SJCRH30 (cell line): ENCODE results near the gene ARHGAP44. TPM values are rescaled to one million over a fixed set of nuclear protein-coding genes. Genes with fewer than 3 reads are reported as not detected.

Experiments
- DNase-seq, 2 experiments: peaks; one replicate each; pipeline ENCODE4 v3.0.0-alpha.2; 2015 to 2020
- H3K27ac ChIP-seq: fragments of 250-450 bp; sonication (Bioruptor Pico); 2 replicates; pipeline ENCODE4 v1.5.1; 2020; ENCODE audit warnings: mild to moderate bottlenecking, moderate library complexity
- H3K27me3 ChIP-seq: fragments of 250-450 bp; sonication (Bioruptor Pico); 2 replicates; pipeline ENCODE4 v1.5.1; 2020; ENCODE audit warnings: mild to moderate bottlenecking, moderate library complexity
- H3K36me3 ChIP-seq: fragments of 250-450 bp; sonication (Bioruptor Pico); 2 replicates; pipeline ENCODE4 v1.5.1; 2020; ENCODE audit warnings: mild to moderate bottlenecking, moderate library complexity
- H3K4me1 ChIP-seq: fragments of 250-450 bp; sonication (Bioruptor Pico); 2 replicates; pipeline ENCODE4 v1.5.1; 2020; ENCODE audit warnings: mild to moderate bottlenecking, moderate library complexity
- H3K4me3 ChIP-seq: fragments of 250-450 bp; sonication (Bioruptor Pico); 2 replicates; pipeline ENCODE4 v1.5.1; 2020; ENCODE audit warnings: mild to moderate bottlenecking, moderate library complexity
- H3K9me3 ChIP-seq: fragments of 250-450 bp; sonication (Bioruptor Pico); replicated peaks from 2 replicates; pipeline ENCODE4 v1.5.1; 2020; ENCODE audit warnings: mild to moderate bottlenecking, moderate library complexity
- total RNA-seq: library from RNA; depleted of rRNA; stranded (reverse); fragments of >200 nt; shearing (Covaris generic); gene quantifications from 2 replicates; pipeline ENCODE4 v1.2.3, GENCODE V29; 2014

The ARHGAP44 gene
- total RNA-seq, 1 experiment from 2014 or later = 1.6 TPM

DNA sequence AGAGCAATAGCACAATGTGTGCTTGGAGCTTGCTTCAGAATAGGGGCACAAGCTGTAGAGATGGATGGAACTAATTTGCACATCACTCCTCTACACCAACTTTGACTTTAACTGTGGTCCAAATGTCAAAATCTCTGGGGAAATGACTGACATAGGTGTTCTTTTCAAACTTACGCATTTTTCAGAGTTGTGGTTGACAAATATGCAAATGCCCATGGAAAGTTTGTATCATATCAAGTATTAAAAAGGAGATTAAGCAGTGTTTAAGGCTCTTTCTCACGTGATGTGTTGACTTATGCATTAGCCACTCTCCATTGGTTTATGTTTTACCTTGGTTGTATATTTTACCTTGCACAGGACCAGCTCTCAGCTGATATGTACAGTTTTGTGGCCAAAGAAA, 151.4 kb downstream of the ARHGAP44 start:
- no peaks in the 10 kb centered on the region for H3K36me3 ChIP-seq
- peaks cover 15% of the 10 kb centered on the region; the same call in 1 of the 2 replicates for H3K27me3 ChIP-seq
- no peak for DNase-seq
- H3K4me3 ChIP-seq = no peak overlapping the region
- H3K4me1 ChIP-seq = no peaks in the 10 kb centered on the region
- no peak overlapping the region for H3K27ac ChIP-seq
- 0 out of 2 replicates have a peak, but pooled peaks cover 3% of the 10 kb centered on the region for H3K9me3 ChIP-seq

- no peak overlapping the region for H3K27ac ChIP-seq
- DNase-seq = no peak
- no peaks in the 10 kb centered on the region for H3K9me3 ChIP-seq
- H3K4me3 ChIP-seq = no peak overlapping the region
- H3K4me1 ChIP-seq = no peaks in the 10 kb centered on the region
- H3K27me3 ChIP-seq = peaks cover 10% of the 10 kb centered on the region; the same call in 1 of the 2 replicates
- no peaks in the 10 kb centered on the region for H3K36me3 ChIP-seq
These were observed 157.7 kb downstream of the ARHGAP44 start for GRCh38 chr17:12947047-12947446.

- Histone ChIP-seq H3K4me1 (no peaks in the 10 kb centered on the region), H3K36me3 (no peaks in the 10 kb centered on the region), H3K27me3 (no peaks in the 10 kb centered on the region; the same call in 1 of the 2 replicates), H3K4me3 (no peak overlapping the region), H3K9me3 (no peaks in the 10 kb centered on the region), H3K27ac (no peak overlapping the region)
- no peak for DNase-seq
These were observed 162.7 kb downstream of the ARHGAP44 start for GRCh38 chr17:12952012-12952411.

GRCh38 chr17:12953156-12953555, 163.9 kb downstream of the ARHGAP44 start:
- DNase-seq = no peak
- H3K36me3 ChIP-seq = no peaks in the 10 kb centered on the region
- H3K27ac ChIP-seq = no peak overlapping the region
- peaks cover 7% of the 10 kb centered on the region; the same call in 1 of the 2 replicates for H3K9me3 ChIP-seq
- no peaks in the 10 kb centered on the region for H3K4me1 ChIP-seq
- H3K27me3 ChIP-seq = no peaks in the 10 kb centered on the region; the same call in 1 of the 2 replicates
- no peak overlapping the region for H3K4me3 ChIP-seq

DNA sequence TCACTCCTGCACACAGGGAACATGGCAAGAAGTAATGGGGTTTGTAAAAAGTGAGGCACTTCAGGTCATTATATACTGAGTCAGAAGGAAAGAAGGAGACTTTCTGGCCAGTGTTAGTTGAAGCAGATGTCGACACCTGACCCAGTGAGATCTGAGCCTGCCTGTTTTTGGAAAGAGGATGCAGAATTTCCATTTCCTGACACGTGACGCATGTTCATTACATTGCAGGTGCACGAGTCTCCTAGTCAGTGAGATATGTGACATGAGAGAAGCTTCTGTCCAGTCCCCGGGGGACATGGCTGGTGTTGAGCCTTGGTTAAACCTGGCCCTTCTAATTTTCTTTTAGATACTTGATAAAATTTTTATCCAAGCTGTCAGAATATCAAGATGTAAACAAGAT, 166.2 kb downstream of the ARHGAP44 start:
- no peak overlapping the region for H3K27ac ChIP-seq
- DNase-seq = no peak
- no peaks in the 10 kb centered on the region for H3K4me1 ChIP-seq
- H3K27me3 ChIP-seq = no peaks in the 10 kb centered on the region
- H3K4me3 ChIP-seq = no peak overlapping the region
- H3K9me3 ChIP-seq = peaks cover 9% of the 10 kb centered on the region; the same call in 1 of the 2 replicates
- no peaks in the 10 kb centered on the region for H3K36me3 ChIP-seq

DNA sequence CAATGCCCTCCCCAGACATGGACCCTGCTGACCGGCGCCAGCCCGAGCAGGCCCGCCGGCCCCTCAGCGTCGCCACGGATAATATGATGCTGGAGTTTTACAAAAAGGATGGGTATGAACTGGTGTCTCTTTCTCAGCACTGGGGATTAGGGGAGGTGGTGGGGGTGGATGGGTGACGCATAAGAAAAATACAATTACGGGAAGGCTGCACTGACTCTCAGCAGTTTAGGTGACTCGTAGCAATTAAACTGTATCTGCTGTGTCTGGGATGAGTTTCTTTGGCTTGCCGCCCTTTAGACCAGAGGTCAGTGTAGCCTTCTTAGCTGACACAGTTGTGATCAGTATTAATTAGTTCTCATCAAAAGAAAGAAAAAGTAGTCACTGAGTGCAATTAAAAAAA, 169.5 kb downstream of the ARHGAP44 start:
- DNase-seq = no peak
- no peaks in the 10 kb centered on the region for H3K36me3 ChIP-seq
- 0 out of 2 replicates have a peak, but pooled peaks cover 7% of the 10 kb centered on the region for H3K27me3 ChIP-seq
- no peak overlapping the region for H3K27ac ChIP-seq
- no peak overlapping the region for H3K4me3 ChIP-seq
- H3K9me3 ChIP-seq = peaks cover 9% of the 10 kb centered on the region; the same call in 1 of the 2 replicates
- no peaks in the 10 kb centered on the region for H3K4me1 ChIP-seq

DNA sequence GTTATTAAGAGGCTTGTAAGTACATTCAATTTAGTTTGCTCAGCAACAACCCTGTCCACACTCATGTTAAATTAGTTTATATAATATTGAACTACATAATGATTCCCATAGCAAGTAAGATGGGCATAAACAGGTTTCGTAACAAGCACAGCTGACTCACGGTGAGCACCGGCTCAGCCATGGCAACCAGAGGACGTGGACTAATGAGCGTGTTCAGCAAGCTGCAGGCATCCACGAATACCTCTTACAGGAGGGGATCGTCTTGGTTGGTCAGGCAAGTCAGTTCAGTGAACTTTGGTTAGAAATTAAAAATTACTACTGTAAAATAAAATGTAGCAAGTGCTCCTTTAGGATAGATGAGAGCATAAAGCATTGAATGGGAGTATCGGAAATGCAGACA, 170.1 kb downstream of the ARHGAP44 start:
- DNase-seq = no peak
- no peak overlapping the region for H3K4me3 ChIP-seq
- H3K27ac ChIP-seq = no peak overlapping the region
- peaks cover 9% of the 10 kb centered on the region; the same call in 1 of the 2 replicates for H3K9me3 ChIP-seq
- no peaks in the 10 kb centered on the region for H3K4me1 ChIP-seq
- peaks cover 7% of the 10 kb centered on the region; the same call in 1 of the 2 replicates for H3K27me3 ChIP-seq
- no peaks in the 10 kb centered on the region for H3K36me3 ChIP-seq

GRCh38 chr17:12961655-12962054, 172.4 kb downstream of the ARHGAP44 start:
- no peak for DNase-seq
- H3K9me3 ChIP-seq = peaks cover 9% of the 10 kb centered on the region; the same call in 1 of the 2 replicates
- no peaks in the 10 kb centered on the region for H3K36me3 ChIP-seq
- peaks cover 19% of the 10 kb centered on the region; the same call in 1 of the 2 replicates for H3K27me3 ChIP-seq
- no peak overlapping the region for H3K27ac ChIP-seq
- no peak overlapping the region for H3K4me3 ChIP-seq
- no peaks in the 10 kb centered on the region for H3K4me1 ChIP-seq

DNA sequence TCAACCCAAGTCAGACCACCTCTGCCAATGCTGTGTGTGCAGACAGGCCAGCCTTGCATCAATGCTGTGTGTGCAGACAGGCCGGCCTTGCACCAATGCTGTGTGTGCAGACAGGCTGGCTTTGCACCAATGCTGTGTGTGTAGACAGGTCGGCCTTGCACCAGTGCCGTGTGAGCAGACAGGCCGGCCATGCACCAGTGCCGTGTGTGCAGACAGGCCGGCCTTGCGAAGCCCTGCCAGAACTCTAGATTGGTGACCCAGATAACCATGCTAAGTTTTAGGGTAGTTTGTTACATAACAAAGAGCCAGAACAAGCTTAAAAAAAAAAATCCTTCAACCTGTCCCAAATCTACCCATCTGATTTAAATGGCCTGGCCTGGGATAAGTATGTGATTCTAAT, 174.2 kb downstream of the ARHGAP44 start:
- Histone ChIP-seq H3K9me3 (no peaks in the 10 kb centered on the region), H3K4me1 (no peaks in the 10 kb centered on the region)

DNA sequence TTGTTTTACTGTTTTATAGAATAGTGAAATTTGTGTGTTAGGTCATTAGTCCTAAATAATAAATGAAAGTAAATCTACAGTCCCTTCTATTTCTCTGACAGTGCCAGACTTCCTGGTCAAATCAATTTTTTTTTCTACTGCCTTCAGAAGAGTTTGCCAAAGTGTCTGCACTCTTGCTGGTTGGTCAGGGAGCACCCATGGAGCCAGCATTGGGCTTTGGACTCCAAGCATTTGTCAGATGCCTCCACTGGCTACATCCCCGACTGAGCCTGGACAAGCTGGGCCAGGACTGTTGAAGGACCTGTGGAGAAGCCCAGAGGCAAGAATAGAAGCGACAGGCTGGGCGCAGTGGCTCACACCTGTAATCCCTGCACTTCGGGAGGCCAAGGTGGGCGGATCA, 174.9 kb downstream of the ARHGAP44 start:
- Histone ChIP-seq H3K9me3 (no peaks in the 10 kb centered on the region), H3K36me3 (no peaks in the 10 kb centered on the region), H3K27ac (no peak overlapping the region), H3K4me1 (no peaks in the 10 kb centered on the region), H3K4me3 (no peak overlapping the region), H3K27me3 (peaks cover 30% of the 10 kb centered on the region; the same call in 1 of the 2 replicates)
- no peak for DNase-seq

More for the DNA sequence above, 174.2 kb downstream of the ARHGAP44 start:
- no peak overlapping the region for H3K4me3 ChIP-seq
- no peak overlapping the region for H3K27ac ChIP-seq
- H3K36me3 ChIP-seq = no peaks in the 10 kb centered on the region
- H3K27me3 ChIP-seq = peaks cover 30% of the 10 kb centered on the region; the same call in 1 of the 2 replicates
- DNase-seq = no peak

- Histone ChIP-seq H3K4me1 (no peaks in the 10 kb centered on the region), H3K4me3 (no peak overlapping the region), H3K36me3 (no peaks in the 10 kb centered on the region), H3K27ac (no peak overlapping the region), H3K9me3 (no peaks in the 10 kb centered on the region), H3K27me3 (peaks cover 30% of the 10 kb centered on the region; the same call in 1 of the 2 replicates)
- no peak for DNase-seq
These were observed 175.5 kb downstream of the ARHGAP44 start for GRCh38 chr17:12964840-12965239.

GRCh38 chr17:12965988-12966387, 176.7 kb downstream of the ARHGAP44 start:
- no peaks in the 10 kb centered on the region for H3K9me3 ChIP-seq
- no peak overlapping the region for H3K27ac ChIP-seq
- no peak for DNase-seq
- H3K4me1 ChIP-seq = no peaks in the 10 kb centered on the region
- no peaks in the 10 kb centered on the region for H3K36me3 ChIP-seq
- H3K27me3 ChIP-seq = peaks cover 31% of the 10 kb centered on the region; the same call in 1 of the 2 replicates
- no peak overlapping the region for H3K4me3 ChIP-seq

DNA sequence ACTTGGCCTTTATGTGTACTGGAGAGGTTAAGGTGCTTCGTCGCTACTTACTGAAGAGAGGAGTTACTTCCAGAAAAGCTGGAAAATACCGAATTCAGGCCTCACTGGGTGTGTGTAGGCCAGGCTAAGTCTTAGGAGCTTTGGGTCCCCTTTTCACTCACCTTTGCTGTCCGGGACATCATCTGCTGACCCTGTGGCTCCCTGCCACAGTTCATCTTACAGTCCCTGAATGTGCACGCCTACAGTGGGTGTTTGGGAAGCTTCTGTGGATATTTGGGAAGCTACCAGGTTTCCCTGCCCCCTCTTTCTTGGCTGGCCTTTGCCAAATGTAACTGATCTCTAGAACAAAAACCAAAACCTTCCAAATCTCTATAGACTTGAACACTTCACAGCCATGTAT, 177.1 kb downstream of the ARHGAP44 start:
- Histone ChIP-seq H3K4me3 (no peak overlapping the region), H3K27ac (no peak overlapping the region), H3K4me1 (no peaks in the 10 kb centered on the region), H3K27me3 (peaks cover 35% of the 10 kb centered on the region; the same call in 1 of the 2 replicates), H3K9me3 (no peaks in the 10 kb centered on the region), H3K36me3 (no peaks in the 10 kb centered on the region)
- no peak for DNase-seq

- H3K27ac ChIP-seq = no peak overlapping the region
- no peaks in the 10 kb centered on the region for H3K9me3 ChIP-seq
- no peaks in the 10 kb centered on the region for H3K4me1 ChIP-seq
- H3K4me3 ChIP-seq = no peak overlapping the region
- H3K36me3 ChIP-seq = no peaks in the 10 kb centered on the region
- no peak for DNase-seq
- H3K27me3 ChIP-seq = peaks cover 40% of the 10 kb centered on the region; the same call in 1 of the 2 replicates
These were observed 178.7 kb downstream of the ARHGAP44 start for GRCh38 chr17:12967962-12968361.

DNA sequence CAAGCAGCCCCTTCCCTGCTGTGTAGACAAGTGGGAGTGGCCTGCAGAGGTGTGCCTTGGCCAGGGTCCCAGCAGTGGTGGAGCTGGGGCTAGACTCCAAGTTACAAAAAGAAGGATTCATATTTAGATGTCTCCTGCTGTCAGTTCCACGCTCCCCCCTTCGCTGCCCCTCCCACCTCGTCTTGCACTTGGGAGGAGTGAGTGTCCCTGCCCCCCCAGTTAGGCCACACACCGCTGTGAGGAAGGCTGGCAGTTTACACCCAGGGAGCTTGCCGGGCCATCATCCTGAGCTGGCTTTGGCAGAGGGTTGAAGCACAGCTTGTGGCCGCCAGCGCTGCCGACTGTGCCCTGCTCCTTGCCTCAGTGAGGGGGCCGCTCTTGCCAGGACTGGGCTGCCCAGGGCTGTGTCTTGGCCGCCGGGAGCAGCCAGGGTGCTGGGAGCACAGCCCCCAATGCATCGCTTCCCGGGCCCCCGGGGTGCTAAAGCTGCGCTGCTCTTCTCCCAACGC, 184.3 kb downstream of the ARHGAP44 start:
- no peak for DNase-seq
- Histone ChIP-seq H3K9me3 (no peaks in the 10 kb centered on the region), H3K36me3 (no peaks in the 10 kb centered on the region), H3K27ac (no peak overlapping the region), H3K27me3 (peaks cover 23% of the 10 kb centered on the region; the same call in 1 of the 2 replicates), H3K4me3 (no peak overlapping the region), H3K4me1 (no peaks in the 10 kb centered on the region)
